ENCODE measurements around the gene OR51B4. TPM values are rescaled to one million over a fixed set of nuclear protein-coding genes. Genes with fewer than 3 reads are reported as not detected.

OR51B4 gene
- total RNA-seq, 1 experiment from 2014 or later, result not detected

DNA sequence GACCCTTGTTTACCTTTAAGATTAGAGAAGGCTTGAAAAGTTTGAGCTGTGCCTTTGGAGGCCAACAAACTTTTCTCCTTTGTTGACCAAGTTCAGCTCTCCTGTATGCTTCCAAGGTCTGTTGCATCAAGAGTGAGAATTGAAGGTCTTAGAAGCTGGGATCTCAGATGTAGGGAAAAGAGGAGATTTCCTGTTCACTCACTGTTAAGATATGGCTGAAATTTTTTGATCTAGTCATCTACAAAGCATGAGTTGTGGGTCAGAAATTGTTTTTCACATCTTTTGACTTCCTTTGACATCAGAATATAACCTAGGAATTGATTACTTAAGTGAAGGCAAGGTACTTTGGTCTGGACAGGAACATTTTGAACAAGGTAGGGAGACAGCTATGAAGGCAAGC is 12.1 kb downstream of the OR51B4 start:
- Histone ChIP-seq H3K4me3 (ENCODE audit: low read length) (no peak overlapping the region), H3K79me2 (ENCODE audit: low read length) (no peaks in the 10 kb centered on the region), H3K36me3 (ENCODE audit: insufficient read depth, low read length) (no peaks in the 10 kb centered on the region), H3K4me2 (ENCODE audit: low read depth, low read length, poor library complexity, severe bottlenecking) (no peak overlapping the region), H2AFZ (ENCODE audit: low read length) (no peak overlapping the region), H3K27ac (ENCODE audit: low read length) (no peak overlapping the region), H4K20me1 (ENCODE audit: insufficient read depth, low read depth, low read length) (no peaks in the 10 kb centered on the region), H3K4me1 (ENCODE audit: low read length) (no peaks in the 10 kb centered on the region), H3K9me2 (replicated peaks; ENCODE audit: insufficient read depth, low read length) (no peaks in the 10 kb centered on the region), H3K27me3 (ENCODE audit: low read length) (no peaks in the 10 kb centered on the region), H3K9ac (ENCODE audit: low read length) (no peak overlapping the region), H3K9me3 (ENCODE audit: low read length) (no peaks in the 10 kb centered on the region)
- DNase-seq, result no peak

DNA sequence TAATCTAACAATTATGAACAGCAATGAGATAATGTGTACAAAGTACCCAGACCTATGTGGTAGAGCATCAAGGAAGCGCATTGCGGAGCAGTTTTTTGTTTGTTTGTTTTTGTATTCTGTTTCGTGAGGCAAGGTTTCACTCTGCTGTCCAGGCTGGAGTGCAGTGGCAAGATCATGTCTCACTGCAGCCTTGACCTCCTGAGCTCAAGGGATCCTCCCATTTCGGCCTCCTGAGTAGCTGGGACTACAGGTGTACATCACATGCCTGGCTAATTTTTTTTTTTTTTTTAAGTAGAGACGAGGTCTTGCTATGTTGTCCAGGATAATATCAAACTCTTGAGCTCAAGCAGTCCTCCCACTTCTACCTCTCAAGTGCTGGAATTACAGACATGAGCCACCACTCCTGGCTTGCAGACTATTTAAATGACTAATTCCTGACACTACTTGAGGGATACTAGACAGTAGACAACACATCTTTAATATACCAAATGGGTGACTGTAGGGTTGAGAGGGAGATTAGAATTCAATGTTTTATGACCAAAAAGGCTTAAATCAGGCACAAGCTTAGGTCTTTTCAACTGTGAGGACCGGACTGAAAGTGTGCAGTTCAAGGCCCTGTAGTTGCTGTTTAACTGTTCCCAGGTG is 12.7 kb downstream of the OR51B4 start:
- H3K9me3 ChIP-seq (ENCODE audit: low read length), result no peaks in the 10 kb centered on the region
- no peaks in the 10 kb centered on the region for H3K27me3 ChIP-seq (ENCODE audit: low read length)
- no peak overlapping the region for H3K9ac ChIP-seq (ENCODE audit: low read length)
- H3K36me3 ChIP-seq (ENCODE audit: insufficient read depth, low read length), result no peaks in the 10 kb centered on the region
- no peak overlapping the region for H3K27ac ChIP-seq (ENCODE audit: low read length)
- H4K20me1 ChIP-seq (ENCODE audit: insufficient read depth, low read depth, low read length), result no peaks in the 10 kb centered on the region
- no peaks in the 10 kb centered on the region for H3K4me1 ChIP-seq (ENCODE audit: low read length)
- no peak for DNase-seq
- no peaks in the 10 kb centered on the region for H3K9me2 ChIP-seq (replicated peaks; ENCODE audit: insufficient read depth, low read length)
- H3K4me2 ChIP-seq (ENCODE audit: low read depth, low read length, poor library complexity, severe bottlenecking), result no peak overlapping the region
- H3K4me3 ChIP-seq (ENCODE audit: low read length), result no peak overlapping the region
- no peak overlapping the region for H2AFZ ChIP-seq (ENCODE audit: low read length)
- H3K79me2 ChIP-seq (ENCODE audit: low read length), result no peaks in the 10 kb centered on the region

GRCh38 chr11:5288108-5288905 is 13.4 kb downstream of the OR51B4 start:
- H3K4me3 ChIP-seq (ENCODE audit: low read length), result no peak overlapping the region
- H3K4me2 ChIP-seq (ENCODE audit: low read depth, low read length, poor library complexity, severe bottlenecking), result no peak overlapping the region
- H3K27me3 ChIP-seq (ENCODE audit: low read length), result no peaks in the 10 kb centered on the region
- no peaks in the 10 kb centered on the region for H3K9me2 ChIP-seq (replicated peaks; ENCODE audit: insufficient read depth, low read length)
- no peak overlapping the region for H3K27ac ChIP-seq (ENCODE audit: low read length)
- no peak for DNase-seq
- no peaks in the 10 kb centered on the region for H3K36me3 ChIP-seq (ENCODE audit: insufficient read depth, low read length)
- H4K20me1 ChIP-seq (ENCODE audit: insufficient read depth, low read depth, low read length), result no peaks in the 10 kb centered on the region
- H3K9ac ChIP-seq (ENCODE audit: low read length), result no peak overlapping the region
- H3K79me2 ChIP-seq (ENCODE audit: low read length), result no peaks in the 10 kb centered on the region
- H2AFZ ChIP-seq (ENCODE audit: low read length), result no peak overlapping the region
- no peaks in the 10 kb centered on the region for H3K4me1 ChIP-seq (ENCODE audit: low read length)
- H3K9me3 ChIP-seq (ENCODE audit: low read length), result no peaks in the 10 kb centered on the region

- Histone ChIP-seq H3K79me2 (ENCODE audit: low read length) (no peaks in the 10 kb centered on the region), H3K36me3 (ENCODE audit: insufficient read depth, low read length) (no peaks in the 10 kb centered on the region), H3K9ac (ENCODE audit: low read length) (no peak overlapping the region), H3K4me1 (ENCODE audit: low read length) (no peaks in the 10 kb centered on the region), H3K9me2 (replicated peaks; ENCODE audit: insufficient read depth, low read length) (no peaks in the 10 kb centered on the region), H3K27me3 (ENCODE audit: low read length) (no peaks in the 10 kb centered on the region), H4K20me1 (ENCODE audit: insufficient read depth, low read depth, low read length) (no peaks in the 10 kb centered on the region), H3K4me3 (ENCODE audit: low read length) (no peak overlapping the region), H3K27ac (ENCODE audit: low read length) (no peak overlapping the region), H3K4me2 (ENCODE audit: low read depth, low read length, poor library complexity, severe bottlenecking) (no peak overlapping the region), H2AFZ (ENCODE audit: low read length) (no peak overlapping the region), H3K9me3 (ENCODE audit: low read length) (no peaks in the 10 kb centered on the region)
- DNase-seq, result no peak
These were observed 14.8 kb downstream of the OR51B4 start for GRCh38 chr11:5286901-5287300.

DNA sequence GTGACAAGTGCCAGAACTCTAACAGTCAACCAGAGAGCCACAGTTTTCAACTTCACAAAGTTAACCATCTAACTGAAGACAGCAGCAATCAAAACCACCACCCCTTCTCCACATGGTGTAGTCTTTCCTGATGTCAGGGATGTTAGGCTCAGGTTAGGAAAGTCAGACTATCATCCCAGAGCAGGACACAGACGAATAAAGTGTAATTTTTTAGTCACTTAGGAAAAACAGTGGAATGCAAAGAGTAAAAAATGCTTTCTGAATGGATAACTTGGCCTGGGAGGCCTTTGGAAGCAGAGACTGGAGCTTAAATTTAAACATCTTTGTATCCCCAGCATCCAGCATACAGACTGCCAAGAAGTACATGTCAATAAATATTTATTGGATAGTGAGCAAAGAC is 15.4 kb downstream of the OR51B4 start:
- H3K27me3 ChIP-seq (ENCODE audit: low read length), result no peaks in the 10 kb centered on the region
- no peaks in the 10 kb centered on the region for H3K79me2 ChIP-seq (ENCODE audit: low read length)
- H3K4me2 ChIP-seq (ENCODE audit: low read depth, low read length, poor library complexity, severe bottlenecking), result no peak overlapping the region
- no peaks in the 10 kb centered on the region for H4K20me1 ChIP-seq (ENCODE audit: insufficient read depth, low read depth, low read length)
- no peak overlapping the region for H3K9ac ChIP-seq (ENCODE audit: low read length)
- no peaks in the 10 kb centered on the region for H3K36me3 ChIP-seq (ENCODE audit: insufficient read depth, low read length)
- no peak overlapping the region for H3K27ac ChIP-seq (ENCODE audit: low read length)
- H3K4me1 ChIP-seq (ENCODE audit: low read length), result no peaks in the 10 kb centered on the region
- no peaks in the 10 kb centered on the region for H3K9me2 ChIP-seq (replicated peaks; ENCODE audit: insufficient read depth, low read length)
- no peaks in the 10 kb centered on the region for H3K9me3 ChIP-seq (ENCODE audit: low read length)
- no peak overlapping the region for H2AFZ ChIP-seq (ENCODE audit: low read length)
- no peak overlapping the region for H3K4me3 ChIP-seq (ENCODE audit: low read length)
- DNase-seq, result no peak

GRCh38 chr11:5285703-5286340 is 15.9 kb downstream of the OR51B4 start:
- no peaks in the 10 kb centered on the region for H3K4me1 ChIP-seq (ENCODE audit: low read length)
- H2AFZ ChIP-seq (ENCODE audit: low read length), result no peak overlapping the region
- no peaks in the 10 kb centered on the region for H3K79me2 ChIP-seq (ENCODE audit: low read length)
- no peaks in the 10 kb centered on the region for H3K9me3 ChIP-seq (ENCODE audit: low read length)
- no peaks in the 10 kb centered on the region for H3K9me2 ChIP-seq (replicated peaks; ENCODE audit: insufficient read depth, low read length)
- no peak overlapping the region for H3K4me3 ChIP-seq (ENCODE audit: low read length)
- H3K4me2 ChIP-seq (ENCODE audit: low read depth, low read length, poor library complexity, severe bottlenecking), result no peak overlapping the region
- DNase-seq, result no peak
- H3K36me3 ChIP-seq (ENCODE audit: insufficient read depth, low read length), result no peaks in the 10 kb centered on the region
- no peaks in the 10 kb centered on the region for H4K20me1 ChIP-seq (ENCODE audit: insufficient read depth, low read depth, low read length)
- no peak overlapping the region for H3K27ac ChIP-seq (ENCODE audit: low read length)
- no peaks in the 10 kb centered on the region for H3K27me3 ChIP-seq (ENCODE audit: low read length)
- H3K9ac ChIP-seq (ENCODE audit: low read length), result no peak overlapping the region

DNA sequence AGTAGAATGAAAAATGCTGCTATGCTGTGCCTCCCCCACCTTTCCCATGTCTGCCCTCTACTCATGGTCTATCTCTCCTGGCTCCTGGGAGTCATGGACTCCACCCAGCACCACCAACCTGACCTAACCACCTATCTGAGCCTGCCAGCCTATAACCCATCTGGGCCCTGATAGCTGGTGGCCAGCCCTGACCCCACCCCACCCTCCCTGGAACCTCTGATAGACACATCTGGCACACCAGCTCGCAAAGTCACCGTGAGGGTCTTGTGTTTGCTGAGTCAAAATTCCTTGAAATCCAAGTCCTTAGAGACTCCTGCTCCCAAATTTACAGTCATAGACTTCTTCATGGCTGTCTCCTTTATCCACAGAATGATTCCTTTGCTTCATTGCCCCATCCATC is 17.1 kb downstream of the OR51B4 start:
- Histone ChIP-seq H3K27ac (ENCODE audit: low read length) (no peak overlapping the region), H3K36me3 (ENCODE audit: insufficient read depth, low read length) (no peaks in the 10 kb centered on the region), H2AFZ (ENCODE audit: low read length) (no peak overlapping the region), H3K4me2 (ENCODE audit: low read depth, low read length, poor library complexity, severe bottlenecking) (no peak overlapping the region), H3K4me1 (ENCODE audit: low read length) (0 out of 2 replicates have a peak, but pooled peaks cover 2% of the 10 kb centered on the region), H3K79me2 (ENCODE audit: low read length) (no peaks in the 10 kb centered on the region), H3K4me3 (ENCODE audit: low read length) (no peak overlapping the region), H3K27me3 (ENCODE audit: low read length) (no peaks in the 10 kb centered on the region), H3K9me3 (ENCODE audit: low read length) (no peaks in the 10 kb centered on the region), H3K9ac (ENCODE audit: low read length) (no peak overlapping the region), H3K9me2 (replicated peaks; ENCODE audit: insufficient read depth, low read length) (no peaks in the 10 kb centered on the region), H4K20me1 (ENCODE audit: insufficient read depth, low read depth, low read length) (no peaks in the 10 kb centered on the region)
- no peak for DNase-seq

DNA sequence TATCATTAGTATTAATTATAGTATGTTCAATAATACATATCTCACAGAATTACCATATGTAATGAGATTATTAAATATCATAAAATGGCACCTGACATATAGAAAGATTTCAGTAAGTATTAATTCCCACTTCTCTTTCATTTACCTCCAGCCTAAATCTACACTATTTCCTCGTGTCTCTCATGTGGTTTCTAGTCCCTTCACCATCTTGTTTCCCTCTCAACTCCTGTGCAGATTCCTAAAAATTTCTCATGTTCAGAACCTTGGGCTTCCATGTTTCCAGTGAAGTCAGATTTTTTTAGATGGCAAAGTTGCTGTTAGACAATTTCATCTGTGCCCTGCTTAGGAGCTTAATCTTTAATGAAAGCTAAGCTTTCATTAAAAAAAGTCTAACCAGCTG is 17.9 kb downstream of the OR51B4 start:
- no peaks in the 10 kb centered on the region for H3K9me2 ChIP-seq (replicated peaks; ENCODE audit: insufficient read depth, low read length)
- no peak overlapping the region for H3K4me3 ChIP-seq (ENCODE audit: low read length)
- DNase-seq, result no peak
- no peak overlapping the region for H3K9ac ChIP-seq (ENCODE audit: low read length)
- no peaks in the 10 kb centered on the region for H3K36me3 ChIP-seq (ENCODE audit: insufficient read depth, low read length)
- H3K27ac ChIP-seq (ENCODE audit: low read length), result no peak overlapping the region
- H2AFZ ChIP-seq (ENCODE audit: low read length), result no peak overlapping the region
- no peaks in the 10 kb centered on the region for H4K20me1 ChIP-seq (ENCODE audit: insufficient read depth, low read depth, low read length)
- no peaks in the 10 kb centered on the region for H3K27me3 ChIP-seq (ENCODE audit: low read length)
- H3K9me3 ChIP-seq (ENCODE audit: low read length), result no peaks in the 10 kb centered on the region
- 0 out of 2 replicates have a peak, but pooled peaks cover 2% of the 10 kb centered on the region for H3K4me1 ChIP-seq (ENCODE audit: low read length)
- H3K79me2 ChIP-seq (ENCODE audit: low read length), result no peaks in the 10 kb centered on the region
- no peak overlapping the region for H3K4me2 ChIP-seq (ENCODE audit: low read depth, low read length, poor library complexity, severe bottlenecking)

Data from Karpas-422 (cell line).